Nephron progenitor cell (in vitro differentiated cells): ENCODE data around the gene ALDH1A2.

ENCODE experiments used
- DNase-seq: peaks from one replicate; pipeline ENCODE4 v3.0.0; 2021
- H3K27ac Mint-ChIP-seq: 2 replicates; pipeline ENCODE4 v1.8.0; 2021; ENCODE audit warnings: mild to moderate bottlenecking, moderate library complexity, mixed read lengths
- H3K27me3 Mint-ChIP-seq: 2 replicates; pipeline ENCODE4 v1.8.0; 2021; ENCODE audit warnings: mild to moderate bottlenecking, low read depth, mixed read lengths; ENCODE audit not compliant: poor library complexity
- H3K36me3 Mint-ChIP-seq: 2 replicates; pipeline ENCODE4 v1.8.0; 2021; ENCODE audit warnings: low read depth, mixed read lengths
- H3K4me1 Mint-ChIP-seq: 2 replicates; pipeline ENCODE4 v1.8.0; 2021; ENCODE audit warnings: mixed read lengths
- H3K4me3 Mint-ChIP-seq: 2 replicates; pipeline ENCODE4 v1.8.0; 2021; ENCODE audit warnings: mild to moderate bottlenecking, moderate library complexity, mixed read lengths
- H3K9me3 Mint-ChIP-seq: 2 replicates; pipeline ENCODE4 v1.8.0; 2021; ENCODE audit warnings: mild to moderate bottlenecking, moderate library complexity, mixed read lengths
- TF ChIP-seq, protein P1 (sequence below): fragments of 200-600 bp; sonication (generic); IDR thresholded peaks from 2 replicates; pipeline ENCODE4 v1.5.0; 2021; ENCODE audit warnings: antibody characterized with exemption

Gene ALDH1A2

DNA sequence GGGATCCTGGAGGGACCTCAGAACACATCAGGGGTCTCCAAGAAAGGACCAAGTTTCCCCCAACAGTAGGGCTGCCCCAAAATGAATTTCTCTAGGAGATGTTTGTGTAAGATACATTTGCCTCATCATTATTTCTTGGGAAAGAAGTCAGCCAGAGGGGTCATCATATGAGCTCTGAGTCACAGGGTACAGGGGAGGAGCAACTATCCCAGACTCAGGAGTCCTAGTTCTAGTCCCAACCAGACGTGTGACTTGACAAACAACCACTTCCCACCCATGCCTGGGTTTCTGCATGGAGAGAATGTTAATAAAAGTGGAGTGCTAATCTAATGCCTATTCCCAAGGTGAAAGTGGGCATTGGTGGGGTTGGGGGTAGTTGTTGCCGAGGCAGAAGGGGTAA lies 144.1 kb downstream of the ALDH1A2 start:
- Mint-ChIP-seq H3K4me1 (peaks cover 42% of the 10 kb centered on the region), H3K27ac (no peak overlapping the region), H3K9me3 (no peaks in the 10 kb centered on the region), H3K27me3 (peaks cover 5% of the 10 kb centered on the region), H3K36me3 (no peaks in the 10 kb centered on the region), H3K4me3 (no peak overlapping the region)
- no peak for DNase-seq
- TF ChIP-seq, protein P1, sequence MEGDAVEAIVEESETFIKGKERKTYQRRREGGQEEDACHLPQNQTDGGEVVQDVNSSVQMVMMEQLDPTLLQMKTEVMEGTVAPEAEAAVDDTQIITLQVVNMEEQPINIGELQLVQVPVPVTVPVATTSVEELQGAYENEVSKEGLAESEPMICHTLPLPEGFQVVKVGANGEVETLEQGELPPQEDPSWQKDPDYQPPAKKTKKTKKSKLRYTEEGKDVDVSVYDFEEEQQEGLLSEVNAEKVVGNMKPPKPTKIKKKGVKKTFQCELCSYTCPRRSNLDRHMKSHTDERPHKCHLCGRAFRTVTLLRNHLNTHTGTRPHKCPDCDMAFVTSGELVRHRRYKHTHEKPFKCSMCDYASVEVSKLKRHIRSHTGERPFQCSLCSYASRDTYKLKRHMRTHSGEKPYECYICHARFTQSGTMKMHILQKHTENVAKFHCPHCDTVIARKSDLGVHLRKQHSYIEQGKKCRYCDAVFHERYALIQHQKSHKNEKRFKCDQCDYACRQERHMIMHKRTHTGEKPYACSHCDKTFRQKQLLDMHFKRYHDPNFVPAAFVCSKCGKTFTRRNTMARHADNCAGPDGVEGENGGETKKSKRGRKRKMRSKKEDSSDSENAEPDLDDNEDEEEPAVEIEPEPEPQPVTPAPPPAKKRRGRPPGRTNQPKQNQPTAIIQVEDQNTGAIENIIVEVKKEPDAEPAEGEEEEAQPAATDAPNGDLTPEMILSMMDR: no peak

DNA sequence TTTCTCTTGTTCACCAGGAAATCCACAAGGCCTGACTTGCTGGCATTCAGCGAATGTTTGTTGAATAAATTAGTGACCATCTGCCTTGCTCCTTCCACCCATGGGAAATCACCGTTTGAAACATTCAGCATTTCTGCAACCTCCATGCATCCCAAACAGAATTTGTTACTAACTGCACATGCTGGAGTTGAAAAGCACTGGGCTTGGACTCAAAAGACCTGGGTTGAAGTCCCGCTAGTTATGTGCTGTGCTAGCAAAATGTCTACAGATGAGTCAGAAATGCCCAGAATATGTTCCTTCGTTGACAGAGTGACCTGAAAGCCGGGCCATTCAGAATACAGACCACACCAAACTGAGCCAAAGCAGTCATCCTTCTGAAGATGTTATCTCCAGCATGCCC lies 144.6 kb downstream of the ALDH1A2 start:
- Mint-ChIP-seq H3K9me3 (no peaks in the 10 kb centered on the region), H3K36me3 (no peaks in the 10 kb centered on the region), H3K27ac (no peak overlapping the region), H3K27me3 (peaks cover 5% of the 10 kb centered on the region), H3K4me3 (no peak overlapping the region), H3K4me1 (peaks cover 46% of the 10 kb centered on the region)
- TF ChIP-seq, protein P1: no peak
- DNase-seq: no peak

DNA sequence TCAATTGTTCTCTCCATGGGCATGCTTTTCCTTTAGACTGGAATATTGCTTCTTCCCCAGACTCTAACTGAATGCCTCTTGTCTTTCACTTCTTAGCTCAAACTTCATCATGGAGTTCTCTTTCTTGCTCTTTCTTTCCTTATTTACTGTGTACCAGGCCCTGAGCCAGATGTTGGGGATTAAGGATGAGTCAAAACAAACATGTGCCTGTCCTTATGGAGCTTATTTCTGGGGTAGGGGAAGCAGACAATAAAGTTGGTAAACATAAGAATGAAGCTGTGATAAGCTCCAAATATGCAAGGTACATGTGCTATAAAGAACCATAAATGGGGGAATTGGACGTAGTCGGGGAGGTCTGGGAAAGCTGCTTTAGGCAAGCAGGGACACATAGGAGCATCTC lies 145.8 kb downstream of the ALDH1A2 start:
- H3K36me3 Mint-ChIP-seq: no peaks in the 10 kb centered on the region
- no peak overlapping the region for H3K27ac Mint-ChIP-seq
- TF ChIP-seq, protein P1: no peak
- H3K27me3 Mint-ChIP-seq: peaks cover 5% of the 10 kb centered on the region
- H3K4me1 Mint-ChIP-seq: peaks cover 50% of the 10 kb centered on the region
- H3K9me3 Mint-ChIP-seq: no peaks in the 10 kb centered on the region
- no peak overlapping the region for H3K4me3 Mint-ChIP-seq
- DNase-seq: no peak

DNA sequence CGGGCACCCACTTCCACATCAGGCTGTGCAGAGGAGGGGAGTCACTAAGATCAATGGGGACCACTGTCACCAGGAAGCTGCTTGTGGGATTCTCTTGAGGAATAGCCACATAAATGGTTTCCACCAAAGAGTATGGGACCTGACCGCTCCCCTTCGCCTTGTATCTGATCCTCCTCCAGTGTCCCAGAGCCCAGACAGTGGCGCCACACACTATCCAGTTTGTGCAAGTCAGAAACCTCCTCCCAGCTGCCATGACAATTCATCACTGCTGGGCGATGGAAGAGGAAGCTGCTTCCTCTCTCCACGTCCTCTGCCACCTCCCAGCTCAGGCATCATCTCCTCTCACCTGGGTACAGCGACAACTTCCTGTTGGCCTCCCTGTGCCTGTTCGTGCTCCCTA lies 147.5 kb downstream of the ALDH1A2 start:
- TF ChIP-seq, protein P1: no peak
- Mint-ChIP-seq H3K27me3 (peaks cover 6% of the 10 kb centered on the region), H3K4me3 (no peak overlapping the region), H3K4me1 (peaks cover 58% of the 10 kb centered on the region), H3K9me3 (no peaks in the 10 kb centered on the region), H3K36me3 (no peaks in the 10 kb centered on the region), H3K27ac (no peak overlapping the region)
- no peak for DNase-seq

DNA sequence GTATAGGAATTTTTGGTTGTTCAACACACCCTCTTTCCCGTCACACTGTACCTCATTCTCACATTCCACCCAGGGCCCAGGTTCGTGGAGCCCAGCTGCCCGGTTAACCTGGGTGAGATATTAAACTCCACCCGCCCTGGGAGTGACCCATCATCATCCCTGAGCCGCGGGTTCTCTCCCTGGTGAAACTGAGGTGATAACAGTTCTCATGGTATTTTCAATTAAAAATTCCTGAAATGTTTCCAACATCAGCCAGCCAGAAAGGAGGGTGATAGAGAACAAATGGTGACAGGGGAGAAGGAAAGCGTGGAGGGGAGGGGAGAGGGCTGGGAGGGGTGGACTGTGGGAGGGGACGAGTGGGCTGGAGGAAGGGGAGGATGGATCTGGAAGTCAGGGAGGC lies 148.8 kb downstream of the ALDH1A2 start:
- H3K9me3 Mint-ChIP-seq: no peaks in the 10 kb centered on the region
- no peaks in the 10 kb centered on the region for H3K36me3 Mint-ChIP-seq
- peaks cover 8% of the 10 kb centered on the region for H3K27me3 Mint-ChIP-seq
- TF ChIP-seq, protein P1: no peak
- H3K4me1 Mint-ChIP-seq: peaks cover 60% of the 10 kb centered on the region
- no peak for DNase-seq
- H3K27ac Mint-ChIP-seq: no peak overlapping the region
- peak overlapping the region; percentile 52 for H3K4me3 Mint-ChIP-seq

DNA sequence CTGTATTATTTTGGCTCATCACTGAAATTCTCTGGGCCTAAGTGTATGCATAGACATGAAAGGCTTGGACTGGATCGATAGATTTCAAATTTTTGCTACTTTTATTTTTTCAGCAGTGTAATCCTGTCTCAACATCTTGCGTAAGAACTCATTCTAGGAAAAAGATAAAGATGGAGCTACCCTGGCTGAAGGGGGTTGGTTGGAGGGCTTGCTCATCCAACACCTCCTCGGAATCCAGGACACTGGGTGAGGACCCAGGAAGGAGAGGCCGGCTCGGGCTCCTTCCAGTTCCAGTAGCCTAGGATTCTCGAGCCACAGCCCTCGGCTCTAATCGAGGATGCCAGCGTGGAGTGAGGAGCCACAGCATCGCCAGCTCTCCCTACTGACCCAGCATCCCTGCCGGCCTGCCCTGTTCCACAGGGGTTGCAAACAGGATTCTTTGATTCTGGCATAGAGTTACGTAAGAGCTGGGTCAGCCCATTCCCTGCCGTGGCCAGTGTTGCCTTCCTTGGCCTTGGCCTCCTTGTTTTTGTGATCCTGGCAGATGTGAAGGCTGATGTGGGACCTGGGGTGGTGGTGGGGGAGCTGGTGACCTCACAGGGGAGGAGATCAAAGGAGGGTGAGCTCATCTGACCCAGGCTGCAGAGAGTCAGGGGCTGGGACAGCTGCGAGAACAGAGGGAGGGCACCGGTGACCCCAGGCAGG lies 149.5 kb downstream of the ALDH1A2 start:
- TF ChIP-seq, protein P1: no peak
- no peaks in the 10 kb centered on the region for H3K9me3 Mint-ChIP-seq
- no peak for DNase-seq
- H3K4me1 Mint-ChIP-seq: peaks cover 67% of the 10 kb centered on the region
- H3K36me3 Mint-ChIP-seq: no peaks in the 10 kb centered on the region
- peak overlapping the region; percentile 50 for H3K4me3 Mint-ChIP-seq
- peaks cover 8% of the 10 kb centered on the region for H3K27me3 Mint-ChIP-seq
- no peak overlapping the region for H3K27ac Mint-ChIP-seq
